ENCODE results near the gene SYNDIG1L.

SYNDIG1L gene

DNA sequence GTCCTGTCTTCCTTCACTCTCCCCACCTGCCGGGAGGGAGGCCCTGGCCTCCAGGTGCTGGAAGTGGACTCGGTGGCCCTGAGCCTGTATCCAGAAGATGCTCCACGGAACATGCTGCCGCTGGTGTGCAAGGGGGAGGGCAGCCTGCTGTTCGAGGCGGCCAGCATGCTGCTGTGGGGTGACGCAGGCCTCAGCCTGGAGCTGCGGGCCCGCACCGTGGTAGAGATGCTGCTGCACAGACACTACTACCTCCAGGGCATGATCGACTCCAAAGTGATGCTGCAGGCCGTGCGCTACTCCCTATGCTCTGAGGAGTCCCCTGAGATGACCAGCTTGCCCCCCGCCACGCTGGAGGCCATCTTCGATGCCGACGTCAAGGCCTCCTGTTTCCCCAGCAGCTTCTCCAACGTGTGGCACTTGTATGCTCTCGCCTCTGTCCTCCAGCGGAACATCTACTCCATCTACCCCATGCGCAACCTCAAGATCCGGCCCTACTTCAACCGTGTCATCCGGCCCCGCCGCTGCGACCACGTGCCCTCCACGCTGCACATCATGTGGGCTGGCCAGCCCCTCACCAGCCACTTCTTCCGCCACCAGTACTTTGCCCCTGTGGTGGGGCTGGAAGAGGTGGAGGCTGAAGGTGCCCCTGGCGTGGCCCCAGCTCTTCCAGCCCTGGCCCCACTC is 69.0 kb downstream of the SYNDIG1L start:
- no peak for FAIRE-seq

Data from TTC549 (cell line).